ENCODE data around the gene POLR3B. TPM values are rescaled to one million over a fixed set of nuclear protein-coding genes. Genes with fewer than 3 reads are reported as not detected.
A peak's percentile ranks its signal among the peaks of the same experiment; 100 is the strongest.
"Not testable (repeated sequence)": the region's sequence is repeated elsewhere in the genome, so short reads cannot be mapped to it uniquely, and the experiment has no call there.

The POLR3B gene
- total RNA-seq, 1 experiment from 2014 or later: 15.3 TPM

GRCh38 chr12:106360400-106360994, 2.9 kb downstream of the POLR3B start:
- H3K36me3 ChIP-seq: no peaks in the 10 kb centered on the region
- no peaks in the 10 kb centered on the region; the same call in 1 of the 2 replicates for H3K4me1 ChIP-seq
- DNase-seq: no peak
- no peak overlapping the region for H3K27ac ChIP-seq
- no peak overlapping the region for H3K4me3 ChIP-seq
- H3K27me3 ChIP-seq: no peaks in the 10 kb centered on the region
- no peaks in the 10 kb centered on the region for H3K9me3 ChIP-seq (replicated peaks)

DNA sequence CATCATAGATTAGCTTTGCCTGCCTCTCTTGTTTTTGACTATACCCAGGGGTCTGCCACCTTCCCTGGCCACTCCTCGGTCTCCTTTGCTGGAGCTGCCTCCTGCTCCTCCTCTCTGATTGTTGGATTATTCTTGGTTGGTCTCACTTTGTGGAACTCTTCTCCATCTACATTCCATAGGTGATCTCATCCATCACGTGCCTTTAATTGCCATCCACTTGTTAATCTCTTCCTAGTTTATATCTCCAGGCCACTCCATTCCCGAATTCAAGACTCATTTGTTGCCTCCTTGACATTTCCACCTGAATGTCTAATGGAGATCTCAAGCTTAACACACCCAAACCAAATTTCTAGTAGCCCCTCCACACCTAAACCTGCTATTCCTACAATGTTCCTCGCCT, 5.4 kb downstream of the POLR3B start:
- H3K4me1 ChIP-seq: no peaks in the 10 kb centered on the region
- no peak overlapping the region for H3K4me3 ChIP-seq
- H3K27me3 ChIP-seq: no peaks in the 10 kb centered on the region
- H3K27ac ChIP-seq: no peak overlapping the region
- no peaks in the 10 kb centered on the region for H3K9me3 ChIP-seq (replicated peaks)
- peaks cover 4% of the 10 kb centered on the region; the same call in 1 of the 2 replicates for H3K36me3 ChIP-seq
- DNase-seq: no peak

- no peaks in the 10 kb centered on the region for H3K9me3 ChIP-seq (replicated peaks)
- no peak overlapping the region for H3K27ac ChIP-seq
- no peak overlapping the region for H3K4me3 ChIP-seq
- DNase-seq: no peak
- no peaks in the 10 kb centered on the region for H3K4me1 ChIP-seq
- H3K36me3 ChIP-seq: peaks cover 4% of the 10 kb centered on the region; the same call in 1 of the 2 replicates
- no peaks in the 10 kb centered on the region for H3K27me3 ChIP-seq
These were observed 6.7 kb downstream of the POLR3B start for GRCh38 chr12:106364261-106364660.

DNA sequence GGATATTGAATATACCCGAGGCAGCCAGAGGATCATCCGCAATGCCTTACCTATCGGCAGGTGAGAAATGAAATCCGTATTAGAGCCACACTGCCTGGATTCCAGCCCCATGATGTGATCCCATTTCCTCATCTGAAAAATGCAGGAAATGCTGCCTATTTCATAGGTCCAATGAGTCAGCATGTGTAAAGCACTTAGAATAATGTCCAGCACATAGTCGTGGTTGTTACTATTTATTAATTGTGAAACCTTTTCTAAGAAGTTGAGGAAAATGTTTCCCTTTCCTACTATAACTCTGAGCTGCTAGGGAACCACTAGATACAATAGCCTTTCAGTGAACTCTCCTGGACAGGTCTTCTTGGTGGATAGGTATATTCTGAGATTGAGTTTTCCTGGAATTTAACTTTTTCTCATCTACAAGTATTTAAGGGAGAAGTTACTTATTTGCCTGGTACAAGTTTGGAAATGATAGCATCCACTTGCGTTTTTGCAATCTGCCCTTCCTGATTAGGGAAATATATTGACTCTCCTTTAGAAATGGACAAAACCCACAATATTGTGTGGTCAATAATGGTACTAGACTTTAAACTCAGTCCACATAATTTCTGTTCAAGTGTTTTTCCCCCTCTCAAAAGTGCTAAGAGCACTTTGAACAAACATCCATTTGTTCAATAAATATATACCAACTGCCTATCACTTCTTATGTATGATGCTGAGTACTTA, 12.2 kb downstream of the POLR3B start:
- H3K36me3 ChIP-seq: peaks cover 16% of the 10 kb centered on the region
- no peaks in the 10 kb centered on the region for H3K9me3 ChIP-seq (replicated peaks)
- no peaks in the 10 kb centered on the region for H3K4me1 ChIP-seq
- no peak for DNase-seq
- H3K4me3 ChIP-seq: no peak overlapping the region
- no peaks in the 10 kb centered on the region for H3K27me3 ChIP-seq
- no peak overlapping the region for H3K27ac ChIP-seq

DNA sequence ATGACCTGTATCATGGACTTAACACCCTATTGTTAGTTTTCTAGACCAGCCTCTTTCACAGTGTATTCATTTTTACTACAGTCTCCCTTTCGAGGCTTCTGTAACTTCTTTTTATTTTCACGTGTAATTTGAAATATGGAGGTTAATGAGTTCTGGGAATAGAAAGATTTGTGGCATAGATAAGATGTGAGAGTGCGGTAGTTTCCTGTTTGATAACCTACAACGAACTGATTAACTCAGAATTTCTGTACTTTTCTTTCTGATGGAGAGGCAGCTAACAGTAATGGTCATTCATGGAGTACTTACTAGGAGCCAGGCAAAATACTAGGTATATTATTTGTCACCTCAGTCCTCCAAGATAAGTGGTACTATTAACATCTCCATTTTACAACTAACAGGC, 21.2 kb downstream of the POLR3B start:
- H3K4me3 ChIP-seq: no peak overlapping the region
- no peaks in the 10 kb centered on the region for H3K9me3 ChIP-seq (replicated peaks)
- H3K36me3 ChIP-seq: peaks cover 36% of the 10 kb centered on the region
- no peaks in the 10 kb centered on the region for H3K4me1 ChIP-seq
- H3K27ac ChIP-seq: no peak overlapping the region
- no peaks in the 10 kb centered on the region for H3K27me3 ChIP-seq
- no peak for DNase-seq

DNA sequence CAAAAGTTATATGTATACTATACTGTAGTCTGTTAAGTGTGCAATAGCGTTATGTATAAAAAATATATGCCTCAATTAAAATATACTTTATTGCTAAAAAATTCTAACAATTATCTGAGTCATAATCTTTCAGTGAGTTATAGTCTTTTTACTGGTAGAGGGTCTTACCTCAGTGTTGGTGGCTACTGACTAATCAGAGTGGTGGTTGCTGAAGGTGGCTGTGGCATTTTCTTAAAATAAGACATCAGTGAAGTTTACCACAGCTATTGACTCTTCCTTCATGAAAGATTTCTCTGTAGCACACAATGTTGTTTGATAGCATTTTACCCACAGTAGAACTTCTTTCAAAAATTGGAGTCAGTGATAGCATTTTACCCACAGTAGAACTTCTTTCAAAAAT, 23.4 kb downstream of the POLR3B start:
- Histone ChIP-seq H3K4me1 (no peaks in the 10 kb centered on the region), H3K27ac (no peak overlapping the region), H3K9me3 (replicated peaks) (no peaks in the 10 kb centered on the region), H3K27me3 (no peaks in the 10 kb centered on the region), H3K4me3 (no peak overlapping the region), H3K36me3 (peaks cover 40% of the 10 kb centered on the region)
- DNase-seq: no peak

- not testable (repeated sequence) for H3K27ac ChIP-seq; DNase-seq; H3K9me3 ChIP-seq (replicated peaks); H3K4me1 ChIP-seq; H3K27me3 ChIP-seq; H3K4me3 ChIP-seq
- peaks cover 38% of the 10 kb centered on the region for H3K36me3 ChIP-seq
These were observed 24.3 kb downstream of the POLR3B start for GRCh38 chr12:106381866-106382265.

DNA sequence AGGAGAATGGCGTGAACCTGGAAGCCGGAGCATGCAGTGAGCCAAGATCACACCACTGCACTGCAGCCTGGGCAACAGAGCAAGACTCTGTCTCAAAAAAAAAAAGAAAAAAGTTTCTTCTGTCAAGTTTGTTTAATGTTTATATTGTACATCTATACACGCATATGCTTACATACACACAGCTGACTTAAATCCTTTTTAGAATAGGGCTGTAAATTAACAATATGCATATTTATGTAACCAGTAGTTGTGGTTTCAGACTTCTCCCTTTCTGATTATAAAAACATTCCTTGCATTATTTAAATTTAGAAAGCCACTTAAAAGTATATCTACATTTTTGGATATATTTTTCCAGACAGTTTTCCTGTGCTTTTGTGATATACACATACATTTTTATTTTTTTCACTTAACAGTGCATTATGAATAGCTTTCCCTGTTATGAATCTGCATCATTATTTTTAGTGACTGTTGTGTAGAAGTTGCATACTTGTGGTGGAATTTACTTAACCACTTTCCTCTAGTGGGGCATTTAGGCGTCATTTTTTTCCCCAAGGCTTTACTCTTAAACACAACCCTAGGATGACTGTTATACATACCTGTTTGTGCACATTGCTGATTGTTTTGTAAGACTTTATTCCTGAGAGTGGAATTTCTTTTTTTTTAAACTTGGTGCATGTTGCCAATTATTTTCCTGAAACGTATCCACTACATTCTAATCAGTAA, 29.4 kb downstream of the POLR3B start:
- Histone ChIP-seq H3K27ac (no peak overlapping the region), H3K4me3 (no peak overlapping the region), H3K9me3 (replicated peaks) (no peaks in the 10 kb centered on the region), H3K36me3 (peaks cover 12% of the 10 kb centered on the region), H3K27me3 (no peaks in the 10 kb centered on the region), H3K4me1 (no peaks in the 10 kb centered on the region)
- no peak for DNase-seq

- DNase-seq: no peak
- Histone ChIP-seq H3K27ac (no peak overlapping the region), H3K9me3 (replicated peaks) (no peaks in the 10 kb centered on the region), H3K4me1 (no peaks in the 10 kb centered on the region), H3K36me3 (peaks cover 5% of the 10 kb centered on the region; the same call in 1 of the 2 replicates), H3K27me3 (no peaks in the 10 kb centered on the region), H3K4me3 (no peak overlapping the region)
These were observed 30.4 kb downstream of the POLR3B start for GRCh38 chr12:106387848-106388377.

- no peak for DNase-seq
- Histone ChIP-seq H3K27ac (no peak overlapping the region), H3K9me3 (replicated peaks) (no peaks in the 10 kb centered on the region), H3K27me3 (no peaks in the 10 kb centered on the region), H3K4me1 (no peaks in the 10 kb centered on the region), H3K4me3 (no peak overlapping the region), H3K36me3 (peaks cover 3% of the 10 kb centered on the region; the same call in 1 of the 2 replicates)
These were observed 31.6 kb downstream of the POLR3B start for GRCh38 chr12:106389151-106389550.

GRCh38 chr12:106392759-106393158, 35.2 kb downstream of the POLR3B start:
- H3K36me3 ChIP-seq: peaks cover 25% of the 10 kb centered on the region
- H3K4me3 ChIP-seq: no peak overlapping the region
- no peaks in the 10 kb centered on the region for H3K4me1 ChIP-seq
- H3K9me3 ChIP-seq (replicated peaks): no peaks in the 10 kb centered on the region
- no peak for DNase-seq
- no peaks in the 10 kb centered on the region for H3K27me3 ChIP-seq
- no peak overlapping the region for H3K27ac ChIP-seq

- H3K27ac ChIP-seq: no peak overlapping the region
- DNase-seq: no peak
- no peaks in the 10 kb centered on the region for H3K27me3 ChIP-seq
- no peak overlapping the region for H3K4me3 ChIP-seq
- H3K9me3 ChIP-seq (replicated peaks): no peaks in the 10 kb centered on the region
- peaks cover 2% of the 10 kb centered on the region for H3K36me3 ChIP-seq
- H3K4me1 ChIP-seq: no peaks in the 10 kb centered on the region
These were observed 52.3 kb downstream of the POLR3B start for GRCh38 chr12:106409878-106410277.

GRCh38 chr12:106412563-106412962, 55.0 kb downstream of the POLR3B start:
- no peaks in the 10 kb centered on the region for H3K9me3 ChIP-seq (replicated peaks)
- no peak overlapping the region for H3K4me3 ChIP-seq
- DNase-seq: no peak
- H3K27me3 ChIP-seq: no peaks in the 10 kb centered on the region
- no peak overlapping the region for H3K27ac ChIP-seq
- H3K4me1 ChIP-seq: no peaks in the 10 kb centered on the region
- peaks cover 2% of the 10 kb centered on the region for H3K36me3 ChIP-seq

GRCh38 chr12:106415134-106415533, 57.6 kb downstream of the POLR3B start:
- peaks cover 14% of the 10 kb centered on the region; the same call in 1 of the 2 replicates for H3K4me1 ChIP-seq
- no peak overlapping the region for H3K4me3 ChIP-seq
- H3K9me3 ChIP-seq (replicated peaks): no peaks in the 10 kb centered on the region
- peak; percentile 2 to 34 for DNase-seq
- no peaks in the 10 kb centered on the region for H3K27me3 ChIP-seq
- H3K36me3 ChIP-seq: peaks cover 2% of the 10 kb centered on the region
- no peak overlapping the region for H3K27ac ChIP-seq

GRCh38 chr12:106416273-106416672, 58.7 kb downstream of the POLR3B start:
- H3K27ac ChIP-seq: no peak overlapping the region
- DNase-seq: no peak
- peaks cover 5% of the 10 kb centered on the region for H3K36me3 ChIP-seq
- H3K4me1 ChIP-seq: peaks cover 14% of the 10 kb centered on the region; the same call in 1 of the 2 replicates
- H3K4me3 ChIP-seq: no peak overlapping the region
- no peaks in the 10 kb centered on the region for H3K27me3 ChIP-seq
- H3K9me3 ChIP-seq (replicated peaks): no peaks in the 10 kb centered on the region

All from SJCRH30 (cell line).